Measurements from ENCODE around the gene PGC.

The PGC gene

GRCh38 chr6:41697861-41698781 is 49.1 kb downstream of the PGC start:
- DNase-seq (ENCODE audit: low spot score) = no peak

DNA sequence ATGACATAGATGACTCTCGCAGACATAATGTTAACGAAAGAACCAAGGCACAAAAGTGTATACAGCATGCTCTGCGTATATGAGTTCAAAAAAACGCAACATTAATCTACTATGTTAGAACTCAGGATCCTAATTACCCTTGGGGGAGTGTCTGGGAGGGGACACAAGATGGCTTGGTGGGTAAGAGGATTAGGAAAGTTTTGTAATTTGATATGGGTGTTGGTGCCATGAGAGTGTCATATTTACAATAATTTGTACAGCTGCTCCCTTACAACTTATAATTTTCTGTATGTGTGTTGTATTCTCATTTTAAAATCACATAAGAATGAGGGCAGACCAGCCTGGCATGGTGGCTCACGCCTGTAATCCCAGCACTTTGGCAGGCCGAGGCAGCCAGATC is 50.4 kb downstream of the PGC start:
- DNase-seq (ENCODE audit: low spot score) = no peak

- no peak for DNase-seq (ENCODE audit: low spot score)
Measured at GRCh38 chr6:41695825-41696224, 51.4 kb downstream of the PGC start.

GRCh38 chr6:41694815-41695526 is 52.2 kb downstream of the PGC start:
- no peak for DNase-seq (ENCODE audit: low spot score)

- no peak for DNase-seq (ENCODE audit: low spot score)
Measured at GRCh38 chr6:41693281-41694240, 53.6 kb downstream of the PGC start.

DNA sequence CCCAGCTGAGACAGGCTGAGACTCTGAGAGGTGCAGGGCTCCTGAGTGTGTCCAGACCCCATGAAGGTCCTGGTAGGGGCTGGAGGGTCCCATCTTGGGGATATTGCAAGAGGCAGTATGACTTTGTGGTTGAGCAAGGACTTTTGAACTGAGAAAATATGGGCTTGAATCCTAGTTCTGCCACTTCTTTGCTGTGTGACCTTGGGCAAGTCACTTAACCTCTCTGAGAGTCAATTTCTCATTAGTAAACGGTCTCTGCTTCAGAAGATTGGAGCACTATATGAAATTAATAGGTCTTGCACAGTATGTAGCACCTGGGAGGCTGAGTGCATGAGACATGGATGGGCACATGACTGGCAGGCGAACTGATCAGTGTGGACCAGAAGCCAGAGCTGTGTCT is 54.5 kb downstream of the PGC start:
- DNase-seq (ENCODE audit: low spot score) = no peak

GRCh38 chr6:41692080-41692675 is 55.0 kb downstream of the PGC start:
- no peak for DNase-seq (ENCODE audit: low spot score)

- DNase-seq (ENCODE audit: low spot score) = no peak
Measured at GRCh38 chr6:41691426-41692079, 55.6 kb downstream of the PGC start.

DNA sequence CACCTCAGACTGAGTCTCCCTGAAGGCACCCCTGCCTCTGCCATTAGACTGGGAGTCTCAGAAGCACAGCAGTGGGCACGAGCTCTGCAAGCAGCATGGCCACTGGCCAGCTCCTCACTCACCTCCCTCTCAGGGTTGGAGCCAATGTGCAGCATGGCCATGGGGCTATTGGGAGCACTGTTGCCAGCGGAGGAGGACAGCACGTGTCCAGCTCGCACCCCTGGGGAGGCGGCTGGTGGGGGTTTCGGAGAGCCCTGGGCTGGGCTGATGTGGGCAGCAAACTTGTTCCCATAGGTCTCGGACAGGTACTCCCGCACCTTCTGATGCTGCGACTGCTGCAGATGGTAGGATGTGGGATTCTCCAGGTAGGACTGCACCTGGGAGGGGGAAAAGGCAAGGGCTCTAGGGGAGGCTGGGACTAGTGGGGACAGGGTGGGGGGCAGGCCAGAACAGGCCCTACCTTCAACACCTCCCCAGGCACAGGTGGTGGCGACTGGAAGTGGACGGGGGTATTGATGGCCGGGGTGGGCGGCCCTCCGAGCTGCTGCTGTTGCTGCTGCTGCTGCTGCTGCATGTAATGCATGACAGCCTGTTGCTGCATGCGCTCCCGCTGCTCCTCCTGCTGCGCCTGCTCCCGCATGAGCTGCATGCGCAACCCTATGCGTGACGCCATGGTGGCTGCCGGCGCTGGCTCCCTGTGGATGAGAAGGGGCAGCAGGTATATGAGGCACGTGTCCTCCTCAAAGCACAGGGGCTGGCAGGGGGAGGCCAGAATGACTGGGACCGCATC is 56.5 kb downstream of the PGC start:
- no peak for DNase-seq (ENCODE audit: low spot score)

DNA sequence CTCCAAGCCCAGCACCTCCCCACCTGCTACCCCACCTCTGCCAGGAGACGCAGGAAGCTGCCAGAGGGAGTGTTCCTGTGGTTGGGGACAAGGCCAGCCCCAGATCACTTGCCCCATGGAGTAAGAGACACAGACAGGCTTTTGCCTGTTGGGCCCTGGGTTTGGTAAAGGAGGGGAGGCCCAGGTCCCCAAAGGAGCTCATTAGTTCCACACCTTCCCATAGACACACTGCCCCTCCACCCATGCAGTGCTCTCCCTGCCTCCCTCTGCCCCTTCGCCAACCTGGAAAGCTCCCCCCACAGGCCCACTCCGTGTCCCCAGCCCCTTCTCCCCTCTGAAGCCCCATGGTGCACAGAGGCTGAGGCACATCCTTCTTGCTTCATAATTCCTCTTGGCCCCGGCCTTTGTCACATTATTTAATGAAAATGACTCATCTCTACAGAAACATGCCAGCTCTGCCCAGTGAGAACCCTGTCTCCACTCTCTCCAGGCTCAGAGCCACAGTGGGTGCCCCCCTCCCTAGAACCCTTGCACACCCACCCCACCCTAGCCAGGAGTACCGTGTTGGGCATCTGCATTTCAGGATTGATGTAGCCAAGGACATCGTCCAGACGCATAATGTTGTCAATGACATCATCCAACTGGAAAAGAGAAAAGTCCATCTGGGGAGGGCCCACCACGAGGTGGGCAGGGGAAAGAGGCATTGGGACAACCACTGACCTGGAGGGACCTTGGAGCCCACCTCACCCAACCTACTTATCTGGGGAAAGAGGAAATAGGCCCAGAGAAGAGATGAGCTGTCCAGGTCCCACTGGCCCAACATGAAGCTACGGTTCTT is 57.8 kb downstream of the PGC start:
- no peak for DNase-seq (ENCODE audit: low spot score)

DNA sequence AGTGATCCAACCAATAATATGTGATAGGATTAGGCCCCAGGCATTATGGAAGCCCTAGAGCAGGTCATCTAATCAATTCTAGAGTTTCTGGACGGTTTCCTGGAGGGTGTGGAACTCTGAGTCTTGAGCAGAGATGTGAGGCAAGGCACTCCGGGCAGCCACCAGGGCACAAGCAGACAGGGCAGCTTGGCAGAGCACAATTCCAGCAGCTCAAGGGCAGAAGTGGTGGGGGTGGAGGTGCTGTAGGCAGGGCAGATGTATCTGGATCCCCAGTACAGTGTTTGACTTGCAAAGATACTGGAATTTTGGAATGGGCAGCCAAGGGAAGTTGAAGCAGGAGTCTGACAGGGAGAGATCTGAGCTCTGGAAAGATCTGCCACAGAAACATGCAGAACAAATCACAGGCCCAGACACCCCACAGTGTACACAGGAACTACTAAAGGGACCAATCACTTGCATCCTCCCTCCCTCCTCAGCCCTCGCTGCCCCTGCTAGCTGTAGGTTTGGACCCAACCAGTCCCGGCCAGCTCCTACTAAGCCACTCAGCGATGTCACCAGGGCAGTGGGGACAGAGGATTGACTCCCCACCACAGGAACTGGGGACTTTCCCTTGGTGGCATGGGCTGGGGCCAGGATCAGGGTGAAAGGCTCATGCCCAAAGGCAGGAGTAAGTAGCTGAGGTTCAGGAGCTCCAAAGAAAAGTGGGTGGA is 58.8 kb downstream of the PGC start:
- DNase-seq (ENCODE audit: low spot score) = no peak

GRCh38 chr6:41687501-41688175 is 59.6 kb downstream of the PGC start:
- no peak for DNase-seq (ENCODE audit: low spot score)
